IPS-NIHi7 (cell line): ENCODE results near the gene HAPLN2.
"Not testable (repeated sequence)": the region's sequence is repeated elsewhere in the genome, so short reads cannot be mapped to it uniquely, and the experiment has no call there.

Experiments
- DNase-seq: peaks from one replicate; pipeline ENCODE4 v3.0.0; 2012; ENCODE audit warnings: mixed read lengths; ENCODE audit errors: extremely low spot score

Gene HAPLN2

GRCh38 chr1:156618853-156619581 is at the start of gene HAPLN2:
TSS of gene HAPLN2 (plus strand) at chr1:156619415. CDS start at chr1:156623491, 4,076 bp downstream.
- DNase-seq, result peak; percentile 71

- DNase-seq, result no peak
These were observed 47.9 kb upstream of the HAPLN2 start for GRCh38 chr1:156571261-156571852.

- peak; percentile 96 for DNase-seq
These were observed 47.1 kb upstream of the HAPLN2 start, which contains the start of gene IQGAP3 for GRCh38 chr1:156571919-156572662. TSS of gene IQGAP3 (minus strand) at chr1:156572565. CDS start at chr1:156572529, 36 bp downstream.

- DNase-seq, result no peak
These were observed 46.6 kb upstream of the HAPLN2 start for GRCh38 chr1:156572663-156573018.

GRCh38 chr1:156574039-156574633 is 45.1 kb upstream of the HAPLN2 start:
- no peak for DNase-seq

GRCh38 chr1:156577550-156577949 is 41.7 kb upstream of the HAPLN2 start:
- no peak for DNase-seq

GRCh38 chr1:156578055-156578454 is 41.2 kb upstream of the HAPLN2 start:
- DNase-seq, result no peak

- no peak for DNase-seq
These were observed 39.7 kb upstream of the HAPLN2 start, which contains the start of gene TTC24 for GRCh38 chr1:156579472-156579871. TSS of gene TTC24 (plus strand) at chr1:156579723. CDS start at chr1:156581365, 1,642 bp downstream.

- DNase-seq, result no peak
These were observed 37.4 kb upstream of the HAPLN2 start for GRCh38 chr1:156581661-156582387.

GRCh38 chr1:156582388-156583017 is 36.7 kb upstream of the HAPLN2 start:
- DNase-seq, result no peak

GRCh38 chr1:156583821-156584622 is 35.2 kb upstream of the HAPLN2 start:
- DNase-seq, result peak; percentile 88

- peak; percentile 81 for DNase-seq
These were observed 34.4 kb upstream of the HAPLN2 start for GRCh38 chr1:156584813-156585212.

GRCh38 chr1:156586323-156586722 is 32.9 kb upstream of the HAPLN2 start:
- no peak for DNase-seq

GRCh38 chr1:156586892-156587477 is 32.2 kb upstream of the HAPLN2 start:
- no peak for DNase-seq

- DNase-seq, result not testable (repeated sequence)
These were observed 31.3 kb upstream of the HAPLN2 start for GRCh38 chr1:156587927-156588326.

GRCh38 chr1:156589546-156589945 is 29.7 kb upstream of the HAPLN2 start:
- no peak for DNase-seq

GRCh38 chr1:156590326-156591180 is 28.7 kb upstream of the HAPLN2 start:
- no peak for DNase-seq

- DNase-seq, result no peak
These were observed 28.1 kb upstream of the HAPLN2 start for GRCh38 chr1:156591181-156591431.
